ENCODE results near the gene GALNS.

DNA sequence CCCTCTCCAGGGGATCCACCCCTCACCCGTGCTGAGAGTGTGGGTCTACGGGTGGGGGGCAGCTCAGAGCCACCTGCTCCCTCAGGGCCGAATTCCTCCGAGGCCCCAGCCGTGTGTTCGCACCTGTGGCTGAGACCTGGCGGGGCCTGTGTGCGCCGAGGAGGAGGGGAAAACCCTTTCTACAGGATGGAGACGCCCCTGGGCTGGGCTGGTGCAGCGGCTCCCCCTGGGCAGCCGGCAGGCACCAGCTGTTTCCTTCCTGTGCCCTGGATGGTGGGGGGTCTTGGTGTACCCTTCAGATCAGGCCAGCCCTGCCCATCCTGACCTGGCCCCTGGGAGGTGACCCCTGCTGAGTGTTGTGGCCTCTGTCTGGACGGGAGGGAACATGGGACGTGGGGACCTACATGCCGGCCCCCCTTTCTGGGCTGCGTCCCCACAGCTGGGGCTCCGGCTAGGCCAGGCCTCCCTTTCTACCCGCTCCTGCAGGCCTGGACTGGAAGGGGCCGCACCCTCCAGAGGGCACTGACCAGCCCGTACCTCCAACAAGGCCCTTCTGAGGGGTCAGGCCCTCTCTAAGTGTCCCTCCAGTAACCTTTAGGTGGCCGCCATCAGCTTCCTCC is 38.0 kb upstream of the GALNS start:
- no peak for TF ChIP-seq MAFK (IDR thresholded peaks at IDR 0.05; ENCODE audit: low read depth, low read length)
- no peak for TF ChIP-seq CTCF (conservative IDR thresholded peaks at IDR 0.05; ENCODE audit: low read depth, low read length)
- TF ChIP-seq POLR2A (IDR thresholded peaks at IDR 0.05; ENCODE audit: low read depth, low read length), result no peak
- no peak for TF ChIP-seq RCOR1 (IDR thresholded peaks at IDR 0.05; ENCODE audit: insufficient replicate concordance, low read length)
- no peak for TF ChIP-seq SMC3 (IDR thresholded peaks at IDR 0.05; ENCODE audit: low read depth, low read length)
- TF ChIP-seq MXI1 (IDR thresholded peaks at IDR 0.05; ENCODE audit: borderline replicate concordance, low read depth, low read length), result no peak
- no peak for TF ChIP-seq RAD21 (IDR thresholded peaks at IDR 0.05; ENCODE audit: low read length)
- TF ChIP-seq BHLHE40 (IDR thresholded peaks at IDR 0.05; ENCODE audit: low read depth, low read length), result no peak
- no peak for TF ChIP-seq CHD1 (IDR thresholded peaks at IDR 0.05; ENCODE audit: low read depth, low read length)
- TF ChIP-seq ELK1 (IDR thresholded peaks at IDR 0.05; ENCODE audit: borderline replicate concordance, low read depth, low read length), result no peak

All from IMR-90 (cell line).